Heart left ventricle (tissue), 16 donors: Measurements from ENCODE around the gene REXO5. TPM values are rescaled to one million over a fixed set of nuclear protein-coding genes. Genes with fewer than 3 reads are reported as not detected.

Experiments
- ATAC-seq, 4 donors: fragments of 200-7000 bp; cut with Tn5 transposase; one replicate each; pipeline ENCODE4 v1.9.1; 2020 to 2022; ENCODE audit warnings: moderate library complexity in 4 of 4, mild to moderate bottlenecking in 3 of 4, moderate number of reproducible peaks in 1 of 4
- DNase-seq, 5 donors: peaks; one replicate each; pipeline ENCODE4 v3.0.0-alpha.2; 2020
- H3K27ac ChIP-seq, 12 donors: fragments of 200-600 bp; sonication (generic) in 4 of 12; one replicate each; pipeline versions ENCODE4 v1.5.0 to v1.8.0; 2016 to 2022; ENCODE audit warnings: mild to moderate bottlenecking in 2 of 12
- H3K27me3 ChIP-seq, 9 donors: fragments of 200-600 bp; sonication (generic) in 2 of 9; one replicate each; pipeline versions ENCODE4 v1.5.1 to v1.8.0; 2016 to 2022; ENCODE audit warnings: mild to moderate bottlenecking in 3 of 9
- H3K36me3 ChIP-seq, 9 donors: fragments of 200-600 bp; sonication (generic) in 2 of 9; one replicate each; pipeline versions ENCODE4 v1.5.0 to v1.8.0; 2018 to 2022; ENCODE audit warnings: mild to moderate bottlenecking in 2 of 9
- H3K4me1 ChIP-seq, 12 donors: fragments of 200-600 bp; sonication (generic) in 4 of 12; one replicate each; pipeline versions ENCODE4 v1.5.0 to v1.8.0; 2016 to 2022; ENCODE audit warnings: mild to moderate bottlenecking in 3 of 12
- H3K4me3 ChIP-seq, 12 donors: fragments of 200-600 bp; sonication (generic) in 4 of 12; one replicate each; pipeline versions ENCODE4 v1.5.0 to v1.8.0; 2017 to 2022; ENCODE audit warnings: mild to moderate bottlenecking in 9 of 12, moderate library complexity in 4 of 12
- H3K9me3 ChIP-seq, 12 donors: fragments of 200-600 bp; sonication (generic) in 4 of 12; one replicate each; pipeline versions ENCODE4 v1.5.0 to v1.8.0; 2016 to 2022; ENCODE audit warnings: mild to moderate bottlenecking in 1 of 12
- CTCF ChIP-seq, 12 donors: fragments of 200-600 bp; sonication (generic) in 4 of 12; IDR thresholded peaks; one replicate each; pipeline versions ENCODE4 v1.5.0 to v1.8.0; 2018 to 2022; ENCODE audit warnings: antibody characterized with exemption in 12 of 12, mild to moderate bottlenecking in 5 of 12
- POLR2A ChIP-seq, 2 donors: fragments of 450-650 bp; IDR thresholded peaks; one replicate each; pipeline ENCODE4 v1.6.1; 2017; ENCODE audit warnings: antibody characterized with exemption in 2 of 2, mild to moderate bottlenecking in 2 of 2, moderate library complexity in 2 of 2
- WGBS, 4 donors: extraction: QIAGEN DNeasy Blood & Tissue Kit in 2 of 4; methylation state at CpG; one replicate each; pipeline versions ENCODE4 v1.1.5 to v1.1.7; 2013 to 2018; 5-methylcytosine and 5-hydroxymethylcytosine counted together
- intact Hi-C, 10 donors: fragments of 100-400 bp; cut with DNase I; formaldehyde crosslinking; loops; one replicate each; pipeline versions ENCODE4 v1.11.1 to v1.14.2; 2022
- polyA plus RNA-seq, 2 donors: library from polyadenylated mRNA; stranded (reverse); fragments of 200-250 nt; gene quantifications; one replicate each; pipeline ENCODE4 v1.2.3, GENCODE V29; 2013
- total RNA-seq, 9 donors: library from RNA; depleted of rRNA in 2 of 9; stranded (reverse); fragments of >200 nt in 2 of 9; fragmentation: NEBNext Ultra II Directional in 3 of 9; extraction: Animal tissue kit (Norgen Biotek cat#: 25700) in 3 of 9; gene quantifications; one replicate each; pipeline versions ENCODE4 v1.1.0 to v1.2.4, GENCODE V29; 2016 to 2023
- donor health status: ischemic (EF 13 %, LVEDD 7.1; RV severe dilation, severe dysfunction).
- donor health status: healthy with polysubstance abuse.
- donor health status: DM: no; HTN: yes; CAD: no.
- donor health status: DM: no; HTN: no; CAD: no.
- donor health status: ischemic (EF 25% LVEDD 6.9; RV normal size, moderate dysfunction).
- donor health status: ischemic (EF 25% LVEDD 5.7; RV mildly dilated, moderate dysfunction).
- donor health status: healthy.
- donor health status: DM: yes; HTN: yes; CAD: no.
- donor health status: ischemic (EF 35%, LVEDD 5.7; RV mildly dilated, moderate dysfunction).
- donor health status: nonischemic (EF 11% LVEDD 7.7; RV severe dilation, severe dysfunction).
- donor health status: DM: yes; HTN: yes; CAD: no.
- donor health status: PGD.
- donor health status: ischemic (EF 29% LVEDD 5.4; RV normal size, mild dysfunction).
- donor health status: nonischemic (EF 23%, LVEDD 6.1; RV moderate dilation, normal function).

The REXO5 gene
- total and polyA plus RNA-seq, 11 donors = 1.6 to 7.5 (median 3.5) TPM

GRCh38 chr16:20873331-20873730 lies 67.0 kb downstream of the REXO5 start:
- DNase-seq = no peak
- 87 to 97% (median 94%) methylated on average over 3 of the region's 3 CpGs for WGBS, 4 donors
- Histone ChIP-seq H3K4me3 (no peak overlapping the region), H3K4me1 (peaks cover 14 to 87% (median 58%) of the 10 kb centered on the region in 12 donors), H3K36me3 (peaks cover 0 to 4% (median 0%) of the 10 kb centered on the region in 9 donors), H3K27ac (peak overlapping the region in 1 of 12 donors; percentile 11), H3K9me3 (no peaks in the 10 kb centered on the region), H3K27me3 (no peaks in the 10 kb centered on the region)
- no peak for ATAC-seq
- TF ChIP-seq POLR2A (IDR thresholded peaks at IDR 0.05) = no peak
- TF ChIP-seq CTCF (IDR thresholded peaks at IDR 0.05) = no peak
- intact Hi-C loops = no loop called here

GRCh38 chr16:20874088-20874581 lies 67.8 kb downstream of the REXO5 start:
- ATAC-seq = no peak
- no peak for DNase-seq
- WGBS, 4 donors = 73 to 82% (median 78%) methylated on average over 4 of the region's 4 CpGs
- H3K27ac ChIP-seq = peak overlapping the region in 2 of 12 donors; percentile 33 to 54
- no peak for TF ChIP-seq CTCF (IDR thresholded peaks at IDR 0.05)
- no peak for TF ChIP-seq POLR2A (IDR thresholded peaks at IDR 0.05)
- peaks cover 0 to 4% (median 0%) of the 10 kb centered on the region in 9 donors for H3K36me3 ChIP-seq
- no peak overlapping the region for H3K4me3 ChIP-seq
- H3K9me3 ChIP-seq = no peaks in the 10 kb centered on the region
- intact Hi-C loops = no loop called here
- peaks cover 10 to 87% (median 58%) of the 10 kb centered on the region in 12 donors for H3K4me1 ChIP-seq
- H3K27me3 ChIP-seq = no peaks in the 10 kb centered on the region

- H3K27me3 ChIP-seq = no peaks in the 10 kb centered on the region
- no peak overlapping the region for H3K27ac ChIP-seq
- ATAC-seq (no peak), DNase-seq (no peak)
- no peak for TF ChIP-seq CTCF (IDR thresholded peaks at IDR 0.05)
- no peak for TF ChIP-seq POLR2A (IDR thresholded peaks at IDR 0.05)
- H3K4me3 ChIP-seq = no peak overlapping the region
- intact Hi-C loops = no loop called here
- no peaks in the 10 kb centered on the region for H3K9me3 ChIP-seq
- H3K36me3 ChIP-seq = peaks cover 0 to 4% (median 0%) of the 10 kb centered on the region in 9 donors
- WGBS, 4 donors = 85 to 96% (median 90%) methylated on average over 1 of the region's 1 CpG
- H3K4me1 ChIP-seq = peaks cover 8 to 87% (median 56%) of the 10 kb centered on the region in 12 donors
Observed at GRCh38 chr16:20875355-20875650, 69.0 kb downstream of the REXO5 start.

- H3K27ac ChIP-seq = peak overlapping the region; percentile 7 to 74 (median 67)
- no peaks in the 10 kb centered on the region for H3K27me3 ChIP-seq
- WGBS, 4 donors = 42 to 73% (median 58%) methylated on average over 5 of the region's 5 CpGs
- H3K4me3 ChIP-seq = no peak overlapping the region
- H3K36me3 ChIP-seq = no peaks in the 10 kb centered on the region
- intact Hi-C loops = loop anchor here in 1 of 10 donors (2.0 kb wide), 1 partner anchor 64 kb away; no protein-coding TSS in a partner anchor
- peak in 2 of 5 donors; percentile 36 to 49 for DNase-seq
- no peaks in the 10 kb centered on the region for H3K9me3 ChIP-seq
- ATAC-seq = peak; percentile 56 to 94 (median 82)
- no peak for TF ChIP-seq CTCF (IDR thresholded peaks at IDR 0.05)
- no peak for TF ChIP-seq POLR2A (IDR thresholded peaks at IDR 0.05)
- H3K4me1 ChIP-seq = peaks cover 5 to 76% (median 42%) of the 10 kb centered on the region in 12 donors
Observed at GRCh38 chr16:20878682-20879147, 72.4 kb downstream of the REXO5 start.
